ENCODE measurements around the gene ZNF385B.
"Not testable (repeated sequence)": the region's sequence is repeated elsewhere in the genome, so short reads cannot be mapped to it uniquely, and the experiment has no call there.

The ZNF385B gene

DNA sequence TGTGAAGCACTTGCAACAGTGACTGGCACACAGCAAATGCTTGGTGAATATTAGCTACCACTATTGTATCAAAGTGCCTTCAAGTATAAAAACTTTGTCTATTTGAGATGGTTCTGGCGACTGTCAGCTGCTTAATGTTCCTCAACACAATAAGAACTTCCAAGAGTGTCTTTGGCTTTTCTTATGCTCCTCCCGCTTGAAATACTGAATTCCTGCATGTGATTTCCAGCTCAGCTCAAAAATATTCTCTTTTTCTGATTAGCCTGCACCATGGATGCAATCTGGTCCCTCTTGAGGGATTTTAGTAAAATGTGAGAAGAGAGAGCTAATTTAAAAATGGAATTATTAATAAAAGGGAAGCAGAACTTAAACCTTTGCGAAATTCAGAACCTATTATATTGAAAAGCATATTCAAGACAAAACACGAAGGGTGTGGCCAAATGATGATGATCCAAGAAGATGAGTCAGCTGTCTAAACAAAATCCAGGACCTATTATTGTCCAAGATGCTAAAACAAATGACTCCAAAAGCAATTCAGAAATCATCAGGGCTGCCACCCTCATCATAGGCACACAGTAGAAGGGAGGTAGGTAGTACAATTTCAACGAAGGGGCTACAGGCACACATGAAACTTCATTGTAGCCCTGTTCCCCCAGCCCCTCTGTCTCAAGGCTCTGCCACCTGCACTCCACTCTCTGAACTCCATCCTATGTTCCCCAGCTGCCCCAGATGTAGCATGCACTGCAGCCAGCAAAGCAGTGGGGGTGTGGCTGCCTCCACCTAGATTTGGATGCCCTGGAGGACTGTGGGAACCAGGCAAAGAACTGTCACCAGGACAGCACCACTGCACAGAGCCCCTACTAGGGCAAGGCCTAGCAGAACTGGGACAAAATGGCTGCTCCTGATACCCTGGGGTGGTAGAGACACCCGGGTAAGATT, 190.1 kb downstream of the ZNF385B start:
- no peak for DNase-seq

DNA sequence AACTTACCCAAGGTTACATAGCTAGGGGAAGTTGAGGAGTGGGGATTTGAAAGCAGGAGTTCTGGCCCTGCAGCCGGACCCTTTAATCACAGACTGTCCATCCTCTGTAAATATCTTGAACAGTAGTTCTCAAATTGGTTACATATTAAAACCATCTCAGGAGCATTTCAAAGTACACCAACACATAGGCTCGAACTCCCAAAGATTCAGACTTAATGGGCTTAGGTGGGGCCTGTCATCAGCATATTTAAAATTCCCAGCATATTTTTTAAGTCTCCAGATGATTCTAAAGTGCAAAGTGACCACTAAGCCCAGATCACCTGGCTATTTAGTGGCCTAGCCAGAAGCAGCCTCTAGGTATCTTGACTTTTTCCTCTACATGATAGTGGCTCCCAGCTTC, 192.2 kb downstream of the ZNF385B start:
- no peak for DNase-seq

DNA sequence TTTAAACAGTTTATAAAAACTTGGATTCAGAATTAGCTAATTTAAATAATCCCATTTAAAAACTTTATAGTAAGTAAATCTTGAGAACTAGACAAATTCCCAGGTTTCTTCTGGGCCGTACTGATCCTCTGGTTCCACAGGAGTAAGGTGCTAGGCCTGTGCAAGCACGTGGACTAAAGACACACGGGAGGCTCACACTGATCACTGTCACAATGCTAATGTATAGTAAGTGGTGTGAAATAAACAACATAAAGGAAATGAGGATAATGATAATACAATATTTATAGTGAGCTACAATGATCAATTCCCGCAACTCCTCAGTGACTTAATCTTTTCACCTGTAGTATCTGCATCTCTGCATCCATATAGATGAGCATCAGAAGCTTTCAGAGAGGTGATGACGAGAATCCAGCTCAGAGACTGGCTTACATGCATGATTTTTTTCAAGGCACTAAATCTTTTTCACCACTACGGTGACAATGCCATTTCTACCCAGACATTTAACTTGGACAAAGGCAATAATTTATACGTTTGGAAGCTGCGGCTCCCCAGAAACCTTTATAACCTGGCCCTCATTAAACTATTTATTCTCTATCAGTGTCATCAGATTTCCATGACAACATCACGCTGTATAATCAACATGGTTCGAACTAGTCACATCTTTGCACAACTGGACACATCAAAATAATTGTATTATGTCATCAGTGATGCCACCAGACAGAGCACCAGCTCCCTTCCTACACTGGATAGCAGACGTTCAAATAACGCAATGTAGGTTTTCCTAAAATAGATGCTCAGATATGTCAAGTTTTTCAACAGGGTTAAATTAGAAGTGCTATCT, 196.2 kb downstream of the ZNF385B start:
- DNase-seq = no peak

DNA sequence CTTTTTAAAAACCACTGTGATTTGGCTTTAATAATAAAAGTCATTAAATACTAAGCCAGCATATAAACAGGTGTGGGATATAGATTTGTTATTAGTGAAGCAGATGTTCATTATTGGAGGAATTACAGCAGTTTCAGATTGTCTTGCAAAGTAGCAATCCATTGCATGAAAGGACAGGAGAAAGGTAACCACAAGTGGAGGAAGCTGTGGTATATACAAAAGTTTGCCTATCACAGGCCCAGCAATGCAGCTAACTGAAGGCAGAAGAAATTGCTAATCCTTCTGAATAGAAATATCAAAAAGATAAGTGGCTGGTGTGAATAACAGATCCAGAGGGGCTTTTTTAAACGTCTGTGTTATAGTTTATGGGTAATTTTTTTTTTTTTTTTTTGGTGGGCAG, 199.4 kb downstream of the ZNF385B start:
- no peak for DNase-seq

DNA sequence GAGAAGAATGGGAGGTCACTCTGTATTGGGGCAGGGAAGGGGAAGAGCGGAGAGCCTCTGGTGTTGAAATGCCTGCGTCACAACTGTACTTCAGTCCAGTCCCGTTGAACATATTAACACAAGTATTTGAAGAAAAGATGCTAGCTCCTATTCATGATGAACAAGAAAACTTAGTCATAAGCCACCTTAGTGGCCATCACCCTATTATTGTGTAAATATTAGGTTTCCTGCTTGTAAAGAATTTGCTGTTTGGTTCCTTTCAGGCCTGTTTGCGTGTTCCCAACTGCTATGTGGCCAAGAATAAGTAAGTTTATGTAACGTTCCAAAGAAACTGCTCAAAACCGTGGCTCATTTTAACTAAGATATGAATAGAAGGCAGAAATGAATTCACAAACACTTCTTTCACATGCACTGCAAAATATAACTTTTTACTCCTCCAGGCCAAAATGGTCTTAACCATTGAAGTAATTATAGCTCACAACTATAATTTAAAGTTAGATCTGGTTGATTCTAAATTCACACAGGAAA, 204.3 kb downstream of the ZNF385B start:
- DNase-seq = no peak

DNA sequence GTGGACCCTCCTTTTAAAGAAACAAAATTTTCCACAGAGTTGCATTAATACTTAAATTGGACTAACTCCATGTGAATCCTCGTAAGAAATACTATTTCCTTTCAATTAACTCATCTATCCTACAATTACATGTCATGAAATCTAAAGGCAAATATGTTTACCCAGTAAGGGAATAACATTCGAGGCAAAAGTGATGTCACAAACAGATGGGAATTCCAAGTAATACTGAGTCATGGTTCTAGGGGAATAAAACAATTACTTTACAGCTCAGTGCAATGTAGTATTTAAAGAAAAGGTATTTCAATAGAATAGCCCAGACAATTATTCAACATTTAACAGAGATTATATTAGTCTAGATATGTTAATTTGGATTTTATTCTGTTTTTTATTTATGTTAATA, 205.8 kb downstream of the ZNF385B start:
- DNase-seq = no peak

DNA sequence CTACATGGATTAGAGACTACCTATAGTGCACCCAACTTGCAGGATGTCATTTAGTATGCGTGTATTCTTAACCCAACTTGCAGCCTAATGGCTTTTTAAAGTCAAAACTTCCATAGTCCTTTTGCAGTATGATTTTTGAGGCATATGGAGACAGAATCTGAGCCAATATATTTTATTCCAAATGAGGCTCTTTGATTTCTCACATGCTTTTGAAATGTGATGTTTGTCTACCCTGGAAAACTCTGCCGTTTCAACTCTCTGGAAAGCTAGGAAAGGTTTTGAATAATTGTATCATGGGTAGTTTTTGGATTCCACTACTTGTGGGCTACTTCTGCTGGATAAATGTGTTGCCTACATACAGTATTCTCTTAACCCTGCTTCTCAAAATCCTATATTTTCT, 206.6 kb downstream of the ZNF385B start:
- no peak for DNase-seq

DNA sequence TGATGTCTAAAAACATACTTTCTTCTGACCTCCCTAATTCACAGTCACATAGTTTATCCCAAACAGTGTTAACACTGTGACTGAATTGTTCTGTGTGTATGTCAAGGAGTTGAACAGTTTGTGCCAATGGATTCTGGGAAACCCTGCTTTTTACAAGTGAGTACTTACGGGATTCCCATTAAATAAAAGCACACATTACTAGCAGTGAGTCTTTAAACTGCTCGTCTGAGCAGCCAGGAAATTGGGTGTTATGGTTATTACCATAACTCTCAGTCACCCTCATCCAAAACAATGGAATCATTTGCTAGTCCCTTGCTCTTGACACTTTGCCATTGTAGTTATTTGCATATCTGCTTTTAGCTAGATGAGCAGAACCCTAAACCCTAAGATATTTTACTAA, 209.1 kb downstream of the ZNF385B start:
- no peak for DNase-seq

DNA sequence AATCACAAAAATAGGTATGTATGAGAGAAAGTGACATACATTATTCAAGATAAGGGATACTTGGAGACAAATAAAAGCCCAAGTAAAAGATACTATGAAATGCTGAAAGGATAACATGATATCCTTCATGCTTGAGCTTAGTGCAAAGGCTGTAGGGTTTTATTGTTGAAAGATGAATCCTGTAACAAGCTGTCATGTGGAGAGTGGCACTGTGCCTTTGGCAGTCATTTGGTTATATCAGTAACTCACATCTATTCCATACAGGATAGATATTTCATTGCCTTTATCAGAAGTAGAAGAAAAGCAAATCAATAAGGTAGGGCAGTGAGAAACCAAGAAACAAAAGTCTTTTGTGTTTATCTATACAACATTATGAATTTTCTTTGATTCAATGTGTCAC, 211.0 kb downstream of the ZNF385B start:
- DNase-seq = no peak

DNA sequence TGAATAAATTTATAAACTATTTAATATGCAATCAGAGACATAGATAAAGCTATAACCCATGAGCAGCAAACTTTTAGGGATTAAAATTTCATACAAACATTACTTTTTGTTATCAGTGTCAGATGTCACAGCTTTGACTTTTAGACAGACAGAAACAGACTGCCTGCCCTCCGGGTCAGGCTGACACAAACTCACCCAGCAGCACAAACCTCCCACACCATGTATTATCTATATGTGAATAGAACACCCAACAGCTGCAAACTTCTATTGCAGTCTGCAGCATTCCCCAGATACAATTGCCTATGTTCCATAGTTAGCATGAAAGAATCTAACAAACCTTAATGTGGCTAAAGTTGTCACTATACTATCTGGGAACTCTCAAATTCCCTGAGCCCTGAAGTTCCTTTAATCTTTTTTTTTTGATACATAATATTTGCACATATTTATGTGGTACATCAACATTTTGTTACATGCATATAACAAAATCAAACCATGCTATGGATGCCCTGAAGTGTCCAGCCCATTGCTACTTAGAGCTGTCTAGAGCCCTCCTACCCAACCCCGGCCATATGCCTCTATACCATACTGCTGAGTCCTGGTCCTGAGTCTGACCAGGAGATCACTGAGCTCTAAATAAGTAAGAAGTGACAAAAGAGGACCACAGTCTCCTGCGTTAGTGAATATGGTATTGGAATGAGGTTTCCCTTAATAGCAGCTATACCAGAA, 214.4 kb downstream of the ZNF385B start:
- DNase-seq = no peak

DNA sequence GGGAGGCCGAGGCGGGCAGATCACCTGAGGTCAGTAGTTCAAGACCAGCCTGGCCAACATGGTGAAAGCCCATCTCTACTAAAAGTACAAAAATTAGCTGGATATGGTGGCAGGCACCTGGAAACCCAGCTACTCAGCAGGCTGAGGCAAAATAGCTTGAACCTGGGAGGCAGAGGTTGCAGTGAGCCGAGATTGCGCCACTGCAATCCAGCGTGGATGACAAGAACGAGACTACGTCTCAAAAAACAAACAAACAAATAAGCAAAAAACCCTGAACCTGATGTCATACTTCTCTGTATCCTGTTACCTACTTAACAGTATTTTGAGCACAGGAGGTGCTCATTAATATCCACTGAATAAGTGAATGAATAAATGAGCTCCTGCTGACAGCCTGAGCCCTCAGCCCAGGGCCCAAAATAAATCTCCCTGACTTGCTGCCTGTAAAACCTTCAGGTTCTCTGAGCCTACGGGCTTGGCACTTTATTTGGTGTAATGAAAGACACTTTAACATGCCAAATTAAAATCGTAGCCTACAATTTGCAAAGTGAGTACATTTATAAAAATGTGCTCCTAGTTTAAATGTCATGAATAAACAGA, 215.1 kb downstream of the ZNF385B start:
- DNase-seq = no peak

DNA sequence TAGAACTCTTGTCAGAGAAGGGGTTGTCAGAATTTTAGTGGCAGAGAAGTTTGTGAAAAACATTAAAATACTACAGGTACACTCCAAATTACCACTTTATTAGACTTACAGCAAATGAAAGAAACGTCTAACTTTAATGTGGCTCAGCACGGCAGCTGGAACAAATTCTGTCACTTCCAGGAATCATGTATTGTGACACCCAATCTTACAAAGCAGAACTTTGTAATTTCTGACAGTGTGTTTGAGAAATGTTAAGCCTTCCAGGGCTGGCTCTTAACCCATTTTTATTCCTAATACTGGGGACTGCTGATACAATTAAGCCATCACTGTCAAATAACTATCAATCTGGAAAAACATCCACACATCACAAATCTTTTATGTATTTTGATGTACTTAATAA, 216.4 kb downstream of the ZNF385B start:
- DNase-seq = no peak

DNA sequence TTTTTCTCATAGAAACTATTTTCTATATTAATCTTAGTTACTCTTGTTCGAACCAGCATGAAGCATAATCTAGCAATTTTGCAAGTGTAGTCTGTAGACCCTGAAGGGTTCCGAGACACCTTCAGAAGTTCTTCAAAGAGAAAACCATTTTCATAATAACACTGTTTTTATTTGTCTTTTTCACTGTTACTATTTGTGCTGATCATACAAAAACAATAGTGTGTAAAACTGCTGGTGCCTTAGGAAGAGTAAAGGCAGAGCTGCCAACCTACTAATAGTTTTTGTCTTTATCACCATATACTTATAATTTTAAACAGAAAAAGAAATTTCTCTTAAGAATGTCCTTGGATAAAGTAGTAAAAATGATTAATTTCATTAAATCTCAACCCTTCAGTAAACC, 218.9 kb downstream of the ZNF385B start:
- DNase-seq = no peak

DNA sequence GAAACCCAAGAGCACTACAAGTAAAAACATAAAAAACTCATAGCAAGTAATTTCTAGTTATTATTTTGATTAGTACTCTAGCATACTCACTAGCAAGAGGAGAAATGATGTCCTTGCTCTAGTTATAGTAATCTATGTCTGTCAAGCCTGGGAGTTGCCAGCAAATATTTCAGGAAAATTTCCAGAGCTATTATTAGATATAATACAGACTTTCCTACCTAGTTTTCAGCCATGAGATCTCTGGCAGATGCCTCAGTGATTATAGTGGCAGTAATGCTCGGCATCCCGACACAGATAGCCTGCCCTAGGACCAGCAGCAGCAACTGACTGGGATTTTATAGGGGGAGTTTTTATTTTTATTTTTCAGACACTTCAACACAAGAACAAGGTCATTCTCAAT, 224.4 kb downstream of the ZNF385B start:
- DNase-seq = no peak

DNA sequence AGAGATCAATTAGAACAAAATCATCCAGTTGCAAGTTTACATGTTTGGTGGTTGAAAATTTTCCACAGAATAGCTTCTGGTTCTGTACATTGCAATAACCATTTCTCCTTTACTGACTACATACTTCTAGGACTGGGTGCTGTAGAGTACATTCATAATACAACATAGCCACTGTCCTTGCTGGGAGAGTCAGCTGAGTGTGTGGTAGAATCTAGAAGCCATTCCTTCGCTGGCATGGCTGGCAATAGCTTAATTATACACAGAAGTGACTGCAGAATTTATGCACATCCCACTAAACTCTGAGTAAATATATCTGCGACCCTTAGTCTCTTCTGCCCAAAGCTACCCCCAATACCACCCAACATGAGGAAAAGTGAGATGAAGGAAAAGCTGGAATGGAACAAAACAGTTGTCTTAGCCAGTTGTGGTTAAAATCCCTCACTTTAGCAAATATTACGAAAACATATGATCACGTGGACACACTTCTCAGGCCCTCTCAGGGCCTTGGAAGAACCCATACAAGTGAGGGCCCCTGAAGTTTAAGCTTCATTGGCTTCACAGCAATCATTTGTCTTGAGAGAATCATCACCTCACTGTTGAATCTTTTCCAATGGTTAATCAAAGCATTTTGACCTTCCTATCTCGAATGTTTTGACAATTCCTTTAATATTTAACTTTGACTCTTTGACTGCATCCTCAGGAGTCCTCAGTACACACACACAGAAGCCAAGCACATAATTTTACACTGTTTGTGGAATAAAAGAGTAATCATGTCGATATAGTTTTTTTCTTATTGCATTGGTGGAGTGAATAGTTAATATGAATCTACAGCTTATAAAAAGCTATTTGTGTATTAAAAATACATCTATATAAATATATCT, 225.1 kb downstream of the ZNF385B start:
- DNase-seq = no peak

DNA sequence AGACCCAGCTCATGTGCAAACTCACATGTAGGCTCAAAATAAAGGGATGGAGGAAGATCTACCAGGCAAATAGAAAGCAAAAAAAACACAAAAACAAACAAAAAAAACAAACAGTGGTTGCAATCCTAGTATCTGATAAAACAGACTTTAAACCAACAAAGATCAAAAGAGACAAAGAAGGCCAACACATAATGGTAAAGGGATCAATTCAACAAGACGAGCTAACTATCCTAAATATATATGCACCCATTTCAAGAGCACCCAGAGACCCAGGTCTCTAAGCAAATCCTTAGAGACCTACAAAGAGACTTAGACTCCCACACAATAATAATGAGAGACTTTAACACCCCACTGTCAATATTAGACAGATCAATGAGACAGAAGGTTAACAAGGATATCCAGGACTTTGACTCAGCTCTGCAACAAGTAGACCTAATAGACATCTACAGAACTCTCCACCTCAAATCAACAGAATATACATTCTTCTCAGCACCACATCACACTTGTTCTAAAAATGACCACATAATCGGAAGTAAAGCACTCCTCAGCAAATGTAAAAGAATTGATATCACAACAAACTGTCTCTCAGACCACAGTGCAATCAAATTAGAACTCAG, 229.5 kb downstream of the ZNF385B start:
- DNase-seq = not testable (repeated sequence)

DNA sequence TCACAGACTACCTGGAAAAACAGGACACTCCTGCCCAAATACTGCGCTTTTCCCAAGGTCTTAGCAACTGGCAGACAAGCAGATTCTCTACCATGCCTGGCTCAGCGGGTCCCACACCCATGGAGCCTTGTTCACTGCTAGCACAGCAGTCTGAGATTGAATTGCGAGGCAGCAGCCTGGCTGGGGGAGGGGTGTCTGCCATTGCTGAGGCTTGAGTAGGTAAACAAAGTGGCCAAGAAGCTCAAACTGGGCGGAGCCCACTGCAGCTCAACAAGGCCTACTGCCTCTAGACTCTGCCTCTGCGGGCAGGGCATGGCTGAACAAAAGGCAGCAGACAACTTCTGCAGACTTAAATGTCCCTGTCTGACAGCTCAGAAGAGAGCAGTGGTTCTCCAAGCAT, 231.6 kb downstream of the ZNF385B start:
- DNase-seq = not testable (repeated sequence)

DNA sequence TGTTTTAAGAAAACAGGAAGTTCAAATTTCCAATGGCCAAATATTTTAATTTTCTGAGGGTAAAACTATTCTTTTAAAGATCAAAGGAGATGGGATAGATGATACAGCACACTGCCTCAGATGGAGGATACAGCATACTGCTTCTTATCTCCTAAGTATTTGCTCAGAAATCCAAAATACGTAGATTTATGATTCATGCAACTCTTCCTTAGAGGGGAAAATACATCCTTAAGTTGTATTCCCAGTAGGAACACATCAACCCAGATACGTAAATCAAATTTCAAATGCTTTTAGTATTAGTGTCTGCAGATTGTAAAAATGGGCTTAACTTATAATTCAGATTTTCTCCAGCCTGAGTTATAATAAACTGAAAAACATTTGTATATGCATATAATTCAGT, 235.2 kb downstream of the ZNF385B start:
- DNase-seq = no peak

DNA sequence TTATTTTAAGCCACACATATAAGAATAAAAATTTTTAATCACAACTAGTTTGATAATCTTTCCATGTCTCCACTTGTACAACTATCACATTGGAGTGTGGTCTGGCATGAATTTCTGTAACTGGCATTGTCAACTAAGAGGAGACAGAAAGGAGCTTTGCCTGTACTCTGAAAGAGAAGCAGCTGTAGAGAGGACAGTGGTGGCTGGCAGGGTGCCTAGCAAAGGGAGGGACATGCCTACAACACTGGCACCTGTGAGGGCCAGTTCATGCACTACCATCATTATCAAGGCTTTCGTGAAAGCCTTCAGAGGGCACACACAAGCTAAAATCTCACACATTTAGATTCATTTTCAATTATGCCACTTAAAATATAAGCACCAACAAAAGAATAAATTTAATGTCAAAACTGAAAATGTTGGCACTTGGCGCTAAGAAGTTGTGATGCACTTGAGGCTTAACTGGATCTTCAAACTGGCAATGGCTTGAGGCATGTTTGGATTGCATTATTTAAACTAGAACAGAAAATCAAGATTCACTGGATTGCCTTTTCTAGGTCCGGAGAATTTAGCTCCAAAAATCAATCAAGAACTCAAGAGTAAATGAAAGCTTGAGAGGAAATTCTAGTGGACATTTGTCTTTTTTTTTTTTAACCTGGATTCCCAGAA, 238.6 kb downstream of the ZNF385B start:
- no peak for DNase-seq

DNA sequence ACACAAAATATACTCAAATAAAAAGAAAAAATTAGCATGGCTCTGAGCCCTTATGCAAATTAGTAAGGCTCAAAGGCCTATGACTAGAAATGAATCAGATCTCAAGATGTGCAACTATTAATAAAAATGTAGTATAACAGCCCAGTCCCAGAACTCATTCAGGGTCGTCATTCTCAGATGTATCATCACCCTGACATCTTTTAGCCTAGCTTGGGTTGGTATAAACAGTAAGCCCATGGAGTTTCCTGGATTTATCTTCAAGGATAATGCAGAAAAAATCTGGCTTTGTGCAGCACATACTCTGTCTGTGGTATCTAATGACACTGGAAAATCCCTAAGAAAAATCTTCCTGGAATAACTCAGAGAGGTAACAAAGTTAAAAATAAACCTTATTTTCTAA, 239.3 kb downstream of the ZNF385B start:
- no peak for DNase-seq

Measured in T1000 (cell line).